HUDEP-2 (cell line): ENCODE results near the gene MMUT.
A peak's percentile ranks its signal among the peaks of the same experiment; 100 is the strongest.
"Not testable (repeated sequence)": the region's sequence is repeated elsewhere in the genome, so short reads cannot be mapped to it uniquely, and the experiment has no call there.

ENCODE experiments used
- DNase-seq, 76 experiments: peaks; one replicate each; lab custom pipeline; 2025; ENCODE audit not compliant: unreplicated experiment in 76 of 76; lab: John Stamatoyannopoulos, UW

MMUT gene

GRCh38 chr6:49462927-49463611 lies at the start of gene MMUT, which contains the start of gene CENPQ:
MMUT (minus strand) TSS chr6:49463253; CDS start chr6:49459466, 3,787 bp downstream.
CENPQ (plus strand) TSS chr6:49463370; CDS start chr6:49470177, 6,807 bp downstream.
- DNase-seq: peak; percentile 45 to 98 (median 91)

- no peak for DNase-seq
Observed at GRCh38 chr6:49509342-49509741, 46.3 kb upstream of the MMUT start.

GRCh38 chr6:49506569-49507111 lies 43.6 kb upstream of the MMUT start:
- no peak for DNase-seq

GRCh38 chr6:49504666-49505065 lies 41.6 kb upstream of the MMUT start:
- no peak for DNase-seq

- DNase-seq: no peak
Observed at GRCh38 chr6:49499623-49500022, 36.6 kb upstream of the MMUT start, which contains the start of gene GLYATL3. GLYATL3 (plus strand) TSS chr6:49499923; CDS start chr6:49511991, 12,068 bp downstream.

- DNase-seq: no peak
Observed at GRCh38 chr6:49499126-49499525, 36.1 kb upstream of the MMUT start.

GRCh38 chr6:49497304-49497703 lies 34.3 kb upstream of the MMUT start:
- no peak for DNase-seq

GRCh38 chr6:49490633-49491032 lies 27.6 kb upstream of the MMUT start:
- no peak for DNase-seq

- DNase-seq: not testable (repeated sequence)
Observed at GRCh38 chr6:49483380-49483779, 20.3 kb upstream of the MMUT start.

- not testable (repeated sequence) for DNase-seq
Observed at GRCh38 chr6:49481846-49482245, 18.8 kb upstream of the MMUT start.

- DNase-seq: no peak
Observed at GRCh38 chr6:49479308-49479970, 16.4 kb upstream of the MMUT start.

GRCh38 chr6:49476564-49476963 lies 13.5 kb upstream of the MMUT start:
- not testable (repeated sequence) for DNase-seq

- no peak for DNase-seq
Observed at GRCh38 chr6:49468042-49468441, 5.0 kb upstream of the MMUT start.

- no peak for DNase-seq
Observed at GRCh38 chr6:49464691-49465090, 1.6 kb upstream of the MMUT start.

GRCh38 chr6:49463612-49463967 lies 537 bp upstream of the MMUT start:
- no peak for DNase-seq

- DNase-seq: peak in 3 of 76 experiments; percentile 32 to 47 (median 32)
Observed at GRCh38 chr6:49462599-49462926, 490 bp downstream of the MMUT start.

GRCh38 chr6:49462071-49462470 lies 982 bp downstream of the MMUT start:
- DNase-seq: no peak

- DNase-seq: no peak
Observed at GRCh38 chr6:49457771-49458170, 5.3 kb downstream of the MMUT start.

GRCh38 chr6:49454787-49455709 lies 8.0 kb downstream of the MMUT start:
- no peak for DNase-seq

- DNase-seq: no peak
Observed at GRCh38 chr6:49453221-49453620, 9.8 kb downstream of the MMUT start.

- no peak for DNase-seq
Observed at GRCh38 chr6:49430866-49431265, 32.2 kb downstream of the MMUT start.
